ENCODE results near the gene NES. TPM values are rescaled to one million over a fixed set of nuclear protein-coding genes. Genes with fewer than 3 reads are reported as not detected.

NES gene
- polyA plus RNA-seq, 4 donors: 0.22 to 17.9 (median 6.4) TPM

DNA sequence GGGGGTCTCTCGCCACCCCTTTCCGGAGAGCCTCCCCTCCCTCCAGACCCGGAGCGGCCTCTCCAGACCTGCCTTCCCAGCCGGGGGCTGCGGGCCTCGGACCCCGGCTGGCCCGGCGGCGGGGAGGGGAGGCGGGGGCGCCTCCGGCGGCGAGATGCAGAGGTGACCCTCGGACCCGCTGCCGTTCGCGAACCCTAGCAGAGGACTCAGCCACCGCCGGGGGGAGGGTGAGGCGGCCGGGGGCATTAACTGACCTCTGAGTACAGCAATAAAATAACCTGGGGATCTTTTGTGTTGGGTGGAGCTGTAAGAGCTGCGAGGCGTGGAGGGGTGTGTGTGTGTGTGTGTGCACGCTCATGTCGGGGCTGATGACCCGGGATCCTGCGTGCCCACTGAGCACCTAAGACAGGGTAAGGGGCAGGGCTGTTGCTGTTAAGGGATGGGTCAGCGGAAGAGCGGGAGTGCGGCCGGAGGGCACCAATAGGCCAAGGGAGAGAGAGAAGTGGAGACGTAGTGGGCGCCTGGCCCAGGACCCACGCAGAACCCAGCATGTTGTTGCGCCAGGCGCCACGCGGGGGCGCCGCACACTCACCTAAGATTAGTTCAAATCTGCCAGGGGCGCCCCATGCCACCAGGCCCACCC is 51.6 kb downstream of the NES start:
- peak overlapping the region in 1 of 3 donors; percentile 75 for H3K27ac ChIP-seq (ENCODE audit: low read depth in 1 of 3, low read length in 2 of 3)
- H3K36me3 ChIP-seq (ENCODE audit: control insufficient read depth in 3 of 3, insufficient read depth in 2 of 3, low read depth in 1 of 3, low read length in 3 of 3): no peaks in the 10 kb centered on the region
- H3K4me3 ChIP-seq (ENCODE audit: low read depth in 1 of 3, low read length in 3 of 3): peak overlapping the region in 2 of 3 donors; percentile 0 to 63
- DNase-seq: peak; percentile 76 to 86
- FAIRE-seq: no peak
- H3K4me1 ChIP-seq (ENCODE audit: control insufficient read depth in 3 of 3, insufficient read depth in 2 of 3, low read depth in 1 of 3, low read length in 2 of 3): peaks cover 0 to 30% (median 8%) of the 10 kb centered on the region in 3 donors
- 1 to 2% (median 2%) methylated on average over 45 of the region's 45 CpGs for WGBS, 3 donors
- H3K9me3 ChIP-seq (ENCODE audit: control insufficient read depth in 2 of 2, insufficient read depth in 1 of 2, low read depth in 1 of 2, low read length in 1 of 2): no peaks in the 10 kb centered on the region
- H3K27me3 ChIP-seq (ENCODE audit: control insufficient read depth in 3 of 3, insufficient read depth in 3 of 3, low read length in 3 of 3): peaks cover 0 to 53% (median 16%) of the 10 kb centered on the region in 3 donors

DNA sequence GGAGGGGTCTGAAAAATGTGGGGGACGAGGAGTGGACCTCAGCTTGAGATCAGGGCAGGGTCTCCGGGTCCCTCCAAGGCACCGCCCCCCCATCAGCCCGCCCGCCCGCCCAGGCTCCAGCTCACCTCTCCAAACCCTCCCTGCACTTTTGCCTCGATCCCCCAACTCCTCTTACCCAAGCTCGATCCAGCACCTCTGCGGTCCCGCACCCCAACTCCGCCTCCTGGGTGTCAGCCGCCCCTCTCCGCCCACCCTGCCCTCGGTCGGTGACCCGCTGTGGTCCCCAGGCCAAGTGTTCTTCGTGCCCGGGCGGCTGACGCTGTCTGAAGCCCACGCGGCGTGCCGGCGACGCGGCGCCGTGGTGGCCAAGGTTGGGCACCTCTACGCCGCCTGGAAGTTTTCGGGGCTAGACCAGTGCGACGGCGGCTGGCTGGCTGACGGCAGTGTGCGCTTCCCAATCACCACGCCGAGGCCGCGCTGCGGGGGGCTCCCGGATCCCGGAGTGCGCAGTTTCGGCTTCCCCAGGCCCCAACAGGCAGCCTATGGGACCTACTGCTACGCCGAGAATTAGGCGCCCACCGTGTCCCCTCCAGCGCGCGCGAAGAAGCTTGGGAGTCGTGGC is 52.3 kb downstream of the NES start:
- H3K27me3 ChIP-seq (ENCODE audit: control insufficient read depth in 3 of 3, insufficient read depth in 3 of 3, low read length in 3 of 3): peaks cover 0 to 52% (median 16%) of the 10 kb centered on the region in 3 donors
- DNase-seq (peak in 1 of 2 donors; percentile 47), FAIRE-seq (no peak)
- H3K9me3 ChIP-seq (ENCODE audit: control insufficient read depth in 2 of 2, insufficient read depth in 1 of 2, low read depth in 1 of 2, low read length in 1 of 2): no peaks in the 10 kb centered on the region
- H3K4me3 ChIP-seq (ENCODE audit: low read depth in 1 of 3, low read length in 3 of 3): peak overlapping the region in 1 of 3 donors; percentile 63
- 2 to 3% (median 3%) methylated on average over 39 to 54 of the region's 55 CpGs for WGBS, 3 donors
- H3K36me3 ChIP-seq (ENCODE audit: control insufficient read depth in 3 of 3, insufficient read depth in 2 of 3, low read depth in 1 of 3, low read length in 3 of 3): no peaks in the 10 kb centered on the region
- peak overlapping the region in 1 of 3 donors; percentile 85 for H3K27ac ChIP-seq (ENCODE audit: low read depth in 1 of 3, low read length in 2 of 3)
- peaks cover 0 to 30% (median 8%) of the 10 kb centered on the region in 3 donors for H3K4me1 ChIP-seq (ENCODE audit: control insufficient read depth in 3 of 3, insufficient read depth in 2 of 3, low read depth in 1 of 3, low read length in 2 of 3)

DNA sequence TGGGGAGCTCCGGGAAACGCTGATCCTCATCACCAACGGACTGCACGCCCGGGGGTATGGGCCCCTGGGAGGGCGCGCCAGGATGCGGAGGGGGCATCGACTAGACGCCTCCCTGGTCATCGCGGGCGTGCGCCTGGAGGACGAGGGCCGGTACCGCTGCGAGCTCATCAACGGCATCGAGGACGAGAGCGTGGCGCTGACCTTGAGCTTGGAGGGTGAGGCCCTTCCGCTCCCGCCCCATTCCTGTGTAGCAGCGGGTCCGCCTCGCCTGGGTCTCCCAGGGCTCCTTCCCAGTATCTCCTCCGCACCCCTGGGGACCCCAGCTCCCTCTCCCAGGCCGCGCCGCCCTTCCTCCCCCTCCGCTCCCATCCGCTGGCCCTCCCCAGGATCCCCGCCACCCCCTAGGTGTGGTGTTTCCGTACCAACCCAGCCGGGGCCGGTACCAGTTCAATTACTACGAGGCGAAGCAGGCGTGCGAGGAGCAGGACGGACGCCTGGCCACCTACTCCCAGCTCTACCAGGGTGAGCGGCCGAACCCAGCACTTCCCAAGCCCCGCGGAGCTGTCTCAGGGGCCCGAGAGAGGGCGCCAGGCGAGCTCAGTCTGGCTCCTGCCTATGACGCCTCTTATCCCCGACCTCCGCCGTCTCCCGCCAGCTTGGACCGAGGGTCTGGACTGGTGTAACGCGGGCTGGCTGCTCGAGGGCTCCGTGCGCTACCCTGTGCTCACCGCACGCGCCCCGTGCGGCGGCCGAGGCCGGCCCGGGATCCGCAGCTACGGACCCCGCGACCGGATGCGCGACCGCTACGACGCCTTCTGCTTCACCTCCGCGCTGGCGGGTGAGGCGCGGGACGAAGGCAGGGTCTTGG is 53.0 kb downstream of the NES start:
- FAIRE-seq (no peak), DNase-seq (peak; percentile 67 to 73)
- H3K27ac ChIP-seq (ENCODE audit: low read depth in 1 of 3, low read length in 2 of 3): peak overlapping the region in 1 of 3 donors; percentile 85
- peaks cover 0 to 59% (median 21%) of the 10 kb centered on the region in 3 donors for H3K27me3 ChIP-seq (ENCODE audit: control insufficient read depth in 3 of 3, insufficient read depth in 3 of 3, low read length in 3 of 3)
- no peaks in the 10 kb centered on the region for H3K36me3 ChIP-seq (ENCODE audit: control insufficient read depth in 3 of 3, insufficient read depth in 2 of 3, low read depth in 1 of 3, low read length in 3 of 3)
- peaks cover 0 to 30% (median 8%) of the 10 kb centered on the region in 3 donors for H3K4me1 ChIP-seq (ENCODE audit: control insufficient read depth in 3 of 3, insufficient read depth in 2 of 3, low read depth in 1 of 3, low read length in 2 of 3)
- H3K4me3 ChIP-seq (ENCODE audit: low read depth in 1 of 3, low read length in 3 of 3): peak overlapping the region in 2 of 3 donors; percentile 3 to 63
- WGBS, 3 donors: 1 to 2% (median 2%) methylated on average over 58 to 87 of the region's 87 CpGs
- no peaks in the 10 kb centered on the region for H3K9me3 ChIP-seq (ENCODE audit: control insufficient read depth in 2 of 2, insufficient read depth in 1 of 2, low read depth in 1 of 2, low read length in 1 of 2)

DNA sequence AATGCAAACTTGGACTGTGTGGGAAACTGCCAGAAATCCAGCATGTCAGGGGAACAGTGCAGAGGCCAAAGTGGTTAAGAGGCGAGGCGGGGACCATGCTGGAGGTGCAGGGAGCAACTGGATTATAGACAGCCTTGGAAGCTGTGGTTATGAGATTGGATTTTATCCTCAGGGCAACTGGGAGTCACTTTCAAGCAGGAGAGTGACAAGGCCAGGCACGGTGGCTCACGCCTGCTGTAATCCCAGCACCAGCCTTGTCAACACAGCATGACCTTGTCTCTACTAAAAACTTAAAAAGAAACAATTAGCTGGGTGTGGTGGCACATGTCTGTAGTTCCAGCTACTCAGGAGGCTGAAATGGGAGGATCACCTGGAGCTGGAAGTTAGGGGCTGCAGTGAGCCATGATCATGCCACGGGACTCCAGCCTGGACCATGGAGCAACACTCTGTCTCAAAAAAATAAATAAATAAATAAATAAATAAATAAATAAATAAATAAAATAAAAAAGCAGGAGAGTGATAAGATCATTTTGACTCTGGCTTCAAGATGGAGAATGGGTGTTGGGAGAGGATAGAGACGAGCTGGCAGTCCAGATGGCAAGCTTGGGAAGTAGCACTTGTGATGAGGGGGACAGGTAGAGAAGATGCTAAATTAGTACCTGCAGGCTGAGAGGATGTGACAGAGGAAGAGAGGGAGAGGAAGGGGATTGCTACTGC is 54.5 kb downstream of the NES start:
- peak in 1 of 2 donors; percentile 31 for DNase-seq
- H3K9me3 ChIP-seq (ENCODE audit: control insufficient read depth in 2 of 2, insufficient read depth in 1 of 2, low read depth in 1 of 2, low read length in 1 of 2): no peaks in the 10 kb centered on the region

DNA sequence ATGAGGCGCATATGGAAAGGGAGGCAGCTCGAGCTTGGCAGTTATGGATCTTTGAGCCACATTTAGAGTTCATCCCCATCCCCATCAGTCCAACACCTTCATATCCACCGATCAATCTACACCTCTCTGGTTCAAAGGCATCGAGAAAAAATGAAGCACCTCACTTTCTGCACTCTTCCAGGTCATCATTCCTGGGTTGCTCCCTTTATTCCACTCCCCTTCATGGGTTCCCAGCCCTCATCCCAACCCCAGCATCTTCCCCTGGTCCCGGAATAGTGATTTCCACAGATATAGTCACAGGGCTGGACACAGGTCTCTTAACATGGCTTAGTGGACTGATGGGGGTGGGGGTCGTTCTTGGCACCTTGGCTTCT is 57.6 kb downstream of the NES start:
- H3K27ac ChIP-seq (ENCODE audit: low read depth in 1 of 3, low read length in 2 of 3): no peak overlapping the region
- FAIRE-seq (no peak), DNase-seq (no peak)
- H3K4me3 ChIP-seq (ENCODE audit: low read depth in 1 of 3, low read length in 3 of 3): no peak overlapping the region
- peaks cover 0 to 42% (median 19%) of the 10 kb centered on the region in 3 donors for H3K27me3 ChIP-seq (ENCODE audit: control insufficient read depth in 3 of 3, insufficient read depth in 3 of 3, low read length in 3 of 3)
- no peaks in the 10 kb centered on the region for H3K36me3 ChIP-seq (ENCODE audit: control insufficient read depth in 3 of 3, insufficient read depth in 2 of 3, low read depth in 1 of 3, low read length in 3 of 3)
- peaks cover 0 to 18% (median 0%) of the 10 kb centered on the region in 3 donors for H3K4me1 ChIP-seq (ENCODE audit: control insufficient read depth in 3 of 3, insufficient read depth in 2 of 3, low read depth in 1 of 3, low read length in 2 of 3)
- no peaks in the 10 kb centered on the region for H3K9me3 ChIP-seq (ENCODE audit: control insufficient read depth in 2 of 2, insufficient read depth in 1 of 2, low read depth in 1 of 2, low read length in 1 of 2)
- WGBS, 3 donors: 20 to 26% (median 21%) methylated on average over 6 of the region's 6 CpGs

More for the DNA sequence above, 54.5 kb downstream of the NES start:
- Histone ChIP-seq H3K4me3 (ENCODE audit: low read depth in 1 of 3, low read length in 3 of 3) (no peak overlapping the region), H3K36me3 (ENCODE audit: control insufficient read depth in 3 of 3, insufficient read depth in 2 of 3, low read depth in 1 of 3, low read length in 3 of 3) (no peaks in the 10 kb centered on the region), H3K27ac (ENCODE audit: low read depth in 1 of 3, low read length in 2 of 3) (no peak overlapping the region), H3K27me3 (ENCODE audit: control insufficient read depth in 3 of 3, insufficient read depth in 3 of 3, low read length in 3 of 3) (peaks cover 0 to 61% (median 24%) of the 10 kb centered on the region in 3 donors), H3K4me1 (ENCODE audit: control insufficient read depth in 3 of 3, insufficient read depth in 2 of 3, low read depth in 1 of 3, low read length in 2 of 3) (peaks cover 0 to 30% (median 8%) of the 10 kb centered on the region in 3 donors)
- WGBS, 3 donors: 44 to 69% (median 57%) methylated on average over 6 of the region's 6 CpGs
- FAIRE-seq: no peak

DNA sequence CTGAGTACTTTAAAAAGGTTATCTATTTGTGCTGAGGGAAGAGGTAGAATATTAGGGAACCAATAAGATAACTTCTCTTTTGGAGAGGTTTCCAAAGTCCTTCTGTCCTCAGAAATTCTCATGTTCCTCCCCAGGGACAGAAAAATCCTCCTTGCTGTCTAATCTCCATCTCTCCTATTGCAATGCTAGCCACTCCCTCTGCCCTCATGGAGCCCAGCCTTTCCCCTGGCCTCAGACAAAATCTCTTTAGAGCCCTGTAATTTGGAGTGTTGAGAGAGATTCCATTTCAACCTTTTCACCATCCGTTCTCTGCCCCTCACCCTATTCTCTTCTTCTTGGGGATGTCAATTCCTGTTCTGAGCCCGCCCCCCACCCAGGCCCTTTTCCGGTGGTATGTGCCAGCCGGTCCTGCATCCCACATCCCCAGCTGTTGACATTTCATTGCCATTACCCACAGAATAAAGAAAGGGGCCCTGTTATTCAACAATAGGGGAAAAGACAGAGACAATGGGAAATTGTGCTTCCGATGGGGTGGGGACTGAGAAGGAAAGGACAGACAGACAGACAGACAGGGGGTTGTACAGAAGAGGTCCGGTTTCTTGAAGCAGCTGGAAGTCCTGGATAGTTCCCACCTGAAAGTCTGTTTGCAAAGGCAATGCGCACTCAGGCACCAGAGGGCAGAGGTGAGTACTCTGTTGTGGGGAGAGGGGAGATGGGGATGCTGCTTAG is 58.2 kb downstream of the NES start, which contains the start of gene HAPLN2:
TSS of gene HAPLN2 (plus strand) at position 563 of the 729 bp plus-strand sequence. CDS start 4,076 bp downstream, outside the sequence.
- FAIRE-seq: no peak
- H3K27ac ChIP-seq (ENCODE audit: low read depth in 1 of 3, low read length in 2 of 3): no peak within 1 kb of the TSS

More for the DNA sequence above, 58.2 kb downstream of the NES start, which contains the start of gene HAPLN2:
- H3K36me3 ChIP-seq (ENCODE audit: control insufficient read depth in 3 of 3, insufficient read depth in 2 of 3, low read depth in 1 of 3, low read length in 3 of 3): no peaks in the 10 kb centered on the region
- peaks cover 0 to 14% (median 0%) of the 10 kb centered on the region in 3 donors for H3K4me1 ChIP-seq (ENCODE audit: control insufficient read depth in 3 of 3, insufficient read depth in 2 of 3, low read depth in 1 of 3, low read length in 2 of 3)
- no peaks in the 10 kb centered on the region for H3K9me3 ChIP-seq (ENCODE audit: control insufficient read depth in 2 of 2, insufficient read depth in 1 of 2, low read depth in 1 of 2, low read length in 1 of 2)
- peak; percentile 45 to 47 for DNase-seq
- 8 to 9% (median 8%) methylated on average over 7 of the region's 7 CpGs for WGBS, 3 donors
- H3K4me3 ChIP-seq (ENCODE audit: low read depth in 1 of 3, low read length in 3 of 3): no peak within 1 kb of the TSS
- peaks cover 0 to 38% (median 15%) of the 10 kb centered on the region in 3 donors for H3K27me3 ChIP-seq (ENCODE audit: control insufficient read depth in 3 of 3, insufficient read depth in 3 of 3, low read length in 3 of 3)
